ENCODE measurements around the gene AKT3. TPM values are rescaled to one million over a fixed set of nuclear protein-coding genes. Genes with fewer than 3 reads are reported as not detected.
"Not testable (repeated sequence)": the region's sequence is repeated elsewhere in the genome, so short reads cannot be mapped to it uniquely, and the experiment has no call there.

Gene AKT3
- polyA plus RNA-seq, 3 donors, result 0.81 to 1.7 (median 1.4) TPM

DNA sequence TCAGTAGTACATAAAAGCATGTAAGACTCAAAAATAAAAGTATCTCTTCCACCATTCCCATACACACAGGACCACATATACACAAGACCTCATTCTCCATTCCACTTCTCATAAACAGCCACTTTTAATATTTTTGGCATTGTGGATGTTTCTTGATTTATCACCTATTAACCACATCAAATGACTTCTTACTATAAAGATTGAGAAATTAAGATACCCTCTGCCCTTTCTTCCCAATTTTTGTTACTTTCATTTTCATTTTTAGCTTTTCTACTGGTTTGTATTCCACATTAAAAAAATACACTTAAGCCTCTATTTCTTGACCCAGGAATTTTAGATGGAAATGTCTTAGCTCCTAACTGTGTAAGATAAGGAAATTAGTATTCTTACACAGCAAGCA is 22.8 kb downstream of the AKT3 start:
- Mint-ChIP-seq H3K27me3 (ENCODE audit: low read depth in 3 of 3) (peaks cover 0 to 9% (median 8%) of the 10 kb centered on the region in 3 donors), H3K36me3 (no peaks in the 10 kb centered on the region), H3K9me3 (peaks cover under 1 to 7% (median 3%) of the 10 kb centered on the region in 7 donors), H3K27ac (no peak overlapping the region), H3K4me3 (peak overlapping the region in 1 of 2 donors; percentile 65), H3K4me1 (peaks cover 18% of the 10 kb centered on the region)
- no peak overlapping the region for H3K4me2 ChIP-seq (replicated peaks; ENCODE audit: extremely low read depth, low read length, poor library complexity, severe bottlenecking)
- no peak overlapping the region for H3K9ac ChIP-seq (ENCODE audit: insufficient read depth, low read length, poor library complexity, severe bottlenecking)
- H3K79me2 ChIP-seq (ENCODE audit: insufficient read depth, low read length), result no peaks in the 10 kb centered on the region
- H3K27me3 ChIP-seq (ENCODE audit: control insufficient read depth in 2 of 2, insufficient read depth in 2 of 2, low read length in 2 of 2), result peaks cover 3 to 4% of the 10 kb centered on the region in 2 donors
- H3K9me3 ChIP-seq (replicated peaks in 1 of 2; ENCODE audit: control insufficient read depth in 1 of 2, insufficient read depth in 1 of 2, low read length in 2 of 2), result no peaks in the 10 kb centered on the region
- H3K4me1 ChIP-seq (ENCODE audit: control insufficient read depth in 1 of 2, insufficient read depth in 2 of 2, low read length in 2 of 2), result peaks cover 0 to 2% of the 10 kb centered on the region in 2 donors
- intact Hi-C loops (cut with micrococcal nuclease), result no loop called here
- no peak overlapping the region for H2AFZ ChIP-seq (ENCODE audit: insufficient read depth, low read depth, low read length, poor library complexity, severe bottlenecking)
- no peaks in the 10 kb centered on the region for H4K20me1 ChIP-seq (ENCODE audit: insufficient read depth, low read length)
- DNase-seq, result no peak
- H3K36me3 ChIP-seq (replicated peaks in 1 of 2; ENCODE audit: control insufficient read depth in 1 of 2, insufficient read depth in 2 of 2, low read length in 2 of 2), result no peaks in the 10 kb centered on the region
- peak overlapping the region in 1 of 3 experiments; percentile 6 for H3K4me3 ChIP-seq (replicated peaks in 1 of 3; ENCODE audit: low read depth in 2 of 3, low read length in 3 of 3)
- no peak overlapping the region for H3K27ac ChIP-seq (ENCODE audit: low read depth in 1 of 2, low read length in 2 of 2)
- TF ChIP-seq, protein P1, sequence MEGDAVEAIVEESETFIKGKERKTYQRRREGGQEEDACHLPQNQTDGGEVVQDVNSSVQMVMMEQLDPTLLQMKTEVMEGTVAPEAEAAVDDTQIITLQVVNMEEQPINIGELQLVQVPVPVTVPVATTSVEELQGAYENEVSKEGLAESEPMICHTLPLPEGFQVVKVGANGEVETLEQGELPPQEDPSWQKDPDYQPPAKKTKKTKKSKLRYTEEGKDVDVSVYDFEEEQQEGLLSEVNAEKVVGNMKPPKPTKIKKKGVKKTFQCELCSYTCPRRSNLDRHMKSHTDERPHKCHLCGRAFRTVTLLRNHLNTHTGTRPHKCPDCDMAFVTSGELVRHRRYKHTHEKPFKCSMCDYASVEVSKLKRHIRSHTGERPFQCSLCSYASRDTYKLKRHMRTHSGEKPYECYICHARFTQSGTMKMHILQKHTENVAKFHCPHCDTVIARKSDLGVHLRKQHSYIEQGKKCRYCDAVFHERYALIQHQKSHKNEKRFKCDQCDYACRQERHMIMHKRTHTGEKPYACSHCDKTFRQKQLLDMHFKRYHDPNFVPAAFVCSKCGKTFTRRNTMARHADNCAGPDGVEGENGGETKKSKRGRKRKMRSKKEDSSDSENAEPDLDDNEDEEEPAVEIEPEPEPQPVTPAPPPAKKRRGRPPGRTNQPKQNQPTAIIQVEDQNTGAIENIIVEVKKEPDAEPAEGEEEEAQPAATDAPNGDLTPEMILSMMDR (IDR thresholded peaks at IDR 0.05), result no peak

DNA sequence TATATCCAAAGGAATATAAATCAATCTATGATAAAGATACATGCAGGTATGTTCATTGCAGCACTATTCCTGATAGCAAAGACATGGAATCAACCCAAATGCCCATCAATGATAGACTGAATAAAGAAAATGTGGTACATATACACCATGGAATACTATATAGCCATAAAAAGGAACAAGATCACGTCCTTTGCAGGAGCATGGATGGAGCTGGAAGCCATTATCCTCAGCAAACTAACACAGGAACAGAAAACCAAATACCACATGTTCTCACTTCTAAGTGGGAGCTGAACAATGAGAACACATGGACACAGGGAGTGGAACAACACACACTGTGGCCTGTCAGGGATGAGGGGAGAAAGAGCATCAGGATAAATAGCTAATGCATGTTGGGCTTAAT is 25.1 kb downstream of the AKT3 start:
- H3K36me3 Mint-ChIP-seq; H3K79me2 ChIP-seq (ENCODE audit: insufficient read depth, low read length); H2AFZ ChIP-seq (ENCODE audit: insufficient read depth, low read depth, low read length, poor library complexity, severe bottlenecking); H3K27me3 ChIP-seq (ENCODE audit: control insufficient read depth in 2 of 2, insufficient read depth in 2 of 2, low read length in 2 of 2); H3K4me2 ChIP-seq (replicated peaks; ENCODE audit: extremely low read depth, low read length, poor library complexity, severe bottlenecking); H3K4me3 Mint-ChIP-seq; DNase-seq; intact Hi-C loops (cut with micrococcal nuclease); H3K4me1 Mint-ChIP-seq; H3K9ac ChIP-seq (ENCODE audit: insufficient read depth, low read length, poor library complexity, severe bottlenecking); H3K36me3 ChIP-seq (replicated peaks in 1 of 2; ENCODE audit: control insufficient read depth in 1 of 2, insufficient read depth in 2 of 2, low read length in 2 of 2); H3K4me3 ChIP-seq (replicated peaks in 1 of 3; ENCODE audit: low read depth in 2 of 3, low read length in 3 of 3); H4K20me1 ChIP-seq (ENCODE audit: insufficient read depth, low read length); H3K27ac ChIP-seq (ENCODE audit: low read depth in 1 of 2, low read length in 2 of 2); H3K27me3 Mint-ChIP-seq (ENCODE audit: low read depth in 3 of 3); H3K4me1 ChIP-seq (ENCODE audit: control insufficient read depth in 1 of 2, insufficient read depth in 2 of 2, low read length in 2 of 2); H3K27ac Mint-ChIP-seq: not testable (repeated sequence)
- H3K9me3 ChIP-seq (replicated peaks in 1 of 2; ENCODE audit: control insufficient read depth in 1 of 2, insufficient read depth in 1 of 2, low read length in 2 of 2), result peaks cover 0 to 21% of the 10 kb centered on the region in 2 donors
- WGBS (ENCODE audit: insufficient coverage), result no CpG with 5 or more reads among the region's 1 CpG
- H3K9me3 Mint-ChIP-seq, result peaks cover 15 to 28% (median 22%) of the 10 kb centered on the region in 7 donors

All from CD14-positive monocyte (primary cell).